A549 (cell line): ENCODE results near the gene SLC9C1. TPM values are rescaled to one million over a fixed set of nuclear protein-coding genes. Genes with fewer than 3 reads are reported as not detected.

Experiments used
- ATAC-seq, 2 experiments: fragments of 200-7000 bp in 1 of 2; fragments of >200 bp in 1 of 2; cut with Nextera tagmentation in 1 of 2; cut with Tn5 transposase in 1 of 2; 3 replicates each; pipeline versions ENCODE4 v1.8.0 to v1.9.1; 2018 to 2020; ENCODE audit warnings: mild to moderate bottlenecking in 1 of 2, moderate library complexity in 1 of 2
- CTCF ChIA-PET: fragments of 300-600 bp; sonication (Branson Sonifier 250); formaldehyde crosslinking; extraction: SDS; loops from one replicate; lab custom pipeline; 2021; ENCODE audit warnings: antibody characterized with exemption, inconsistent platforms; lab: Yijun Ruan, JAX
- POLR2A ChIA-PET: fragments of 350-600 bp; formaldehyde crosslinking; extraction: SDS; loops from one replicate; lab custom pipeline; 2021; ENCODE audit warnings: antibody characterized with exemption, inconsistent platforms; lab: Yijun Ruan, JAX
- DNase-seq, 2 experiments: peaks; one replicate each; pipeline versions ENCODE4 v3.0.0 to v3.0.0-alpha.2; 2011 to 2016; ENCODE audit warnings: low read depth in 1 of 2, low spot score in 1 of 2
- FAIRE-seq: peaks from 2 replicates; lab custom pipeline; 2011; peaks lifted over from hg19 to GRCh38; lab: Jason Lieb, UNC
- H3K27ac ChIP-seq, 2 experiments: fragments of >200 bp; sonication (Bioruptor Twin); formaldehyde crosslinking; 3 replicates each; pipeline ENCODE4 v1.5.1; 2016 to 2017
- H3K4me1 ChIP-seq: fragments of >200 bp; sonication (Bioruptor Twin); formaldehyde crosslinking; 3 replicates; pipeline ENCODE4 v1.6.1; 2016
- H3K4me2 ChIP-seq: fragments of >200 bp; sonication (Bioruptor Twin); formaldehyde crosslinking; 3 replicates; pipeline ENCODE4 v1.6.1; 2016
- H3K4me3 ChIP-seq: fragments of >200 bp; sonication (Bioruptor Twin); formaldehyde crosslinking; 3 replicates; pipeline ENCODE4 v1.5.1; 2016
- H3K9me3 ChIP-seq: fragments of >200 bp; sonication (Bioruptor Twin); formaldehyde crosslinking; 3 replicates; pipeline ENCODE4 v1.6.1; 2016
- CBX2 ChIP-seq: fragments of 200-600 bp; sonication (generic); IDR thresholded peaks from 2 replicates; pipeline ENCODE4 v1.6.1; 2016; ENCODE audit warnings: low read depth, mild to moderate bottlenecking, borderline replicate concordance
- CBX8 ChIP-seq: fragments of 200-600 bp; sonication (generic); IDR thresholded peaks from 2 replicates; pipeline ENCODE4 v1.6.1; 2016
- CHD4 ChIP-seq: fragments of 200-600 bp; sonication (generic); IDR thresholded peaks from 2 replicates; pipeline ENCODE4 v1.6.1; 2016; ENCODE audit warnings: antibody characterized with exemption, mild to moderate bottlenecking, borderline replicate concordance
- EHF ChIP-seq: fragments of 250-450 bp; sonication (Bioruptor Pico); IDR thresholded peaks from 2 replicates; pipeline ENCODE4 v1.5.0; 2020; ENCODE audit warnings: mild to moderate bottlenecking
- FOSL2 ChIP-seq, 2 experiments: fragments of 450-650 bp in 1 of 2; fragments of >200 bp in 1 of 2; sonication (Bioruptor Twin) in 1 of 2; formaldehyde crosslinking; IDR thresholded peaks; 2 replicates each; pipeline versions ENCODE4 v1.5.0 to v1.6.1; 2016 to 2020; ENCODE audit warnings: mild to moderate bottlenecking in 1 of 2, moderate library complexity in 1 of 2
- FOXS1 ChIP-seq: fragments of 250-450 bp; sonication (Bioruptor Pico); IDR thresholded peaks from 2 replicates; pipeline ENCODE4 v1.5.0; 2020; ENCODE audit warnings: mild to moderate bottlenecking, moderate library complexity
- HDAC2 ChIP-seq: fragments of 200-600 bp; sonication (generic); IDR thresholded peaks from 2 replicates; pipeline ENCODE4 v1.6.1; 2016
- HEYL ChIP-seq: fragments of 250-450 bp; sonication (Bioruptor Pico); IDR thresholded peaks from 2 replicates; pipeline ENCODE4 v1.8.0; 2021; ENCODE audit warnings: mild to moderate bottlenecking, moderate library complexity
- HOXB13 ChIP-seq: fragments of 250-450 bp; sonication (Bioruptor Pico); IDR thresholded peaks from 2 replicates; pipeline ENCODE4 v1.5.0; 2020; ENCODE audit warnings: low read depth, mild to moderate bottlenecking, moderate library complexity
- JUNB ChIP-seq: fragments of >200 bp; sonication (Bioruptor Twin); formaldehyde crosslinking; IDR thresholded peaks from 2 replicates; pipeline ENCODE4 v1.6.1; 2016
- MAFK ChIP-seq: fragments of 450-650 bp; IDR thresholded peaks from 2 replicates; pipeline ENCODE4 v1.6.1; 2014; ENCODE audit not compliant: partially characterized antibody
- NPAS2 ChIP-seq: fragments of 250-450 bp; sonication (Bioruptor Pico); IDR thresholded peaks from 2 replicates; pipeline ENCODE4 v1.8.0; 2022; ENCODE audit warnings: mild to moderate bottlenecking, moderate library complexity, borderline replicate concordance
- NR3C1 ChIP-seq: fragments of >200 bp; sonication (Bioruptor Twin); formaldehyde crosslinking; IDR thresholded peaks from 3 replicates; pipeline ENCODE4 v1.6.1; 2017
- POLR2A ChIP-seq: IDR thresholded peaks from 2 replicates; pipeline ENCODE4 v1.6.1; 2012; ENCODE audit warnings: mild to moderate bottlenecking, low read length
- RAD21 ChIP-seq, 2 experiments: fragments of >200 bp in 1 of 2; sonication (Bioruptor Twin) in 1 of 2; formaldehyde crosslinking in 1 of 2; IDR thresholded peaks in 1 of 2; conservative IDR thresholded peaks in 1 of 2; 2 replicates in 1 of 2; 3 replicates in 1 of 2; pipeline ENCODE4 v1.6.1; 2012 to 2018; ENCODE audit warnings: inconsistent platforms in 1 of 2
- RARB ChIP-seq: fragments of 250-450 bp; sonication (Bioruptor Pico); IDR thresholded peaks from 2 replicates; pipeline ENCODE4 v1.8.0; 2021; ENCODE audit warnings: mild to moderate bottlenecking, moderate library complexity
- RFX5 ChIP-seq: fragments of 450-650 bp; IDR thresholded peaks from 2 replicates; pipeline ENCODE4 v1.7.1; 2014; ENCODE audit warnings: antibody characterized with exemption, mild to moderate bottlenecking, moderate library complexity
- ZFP36 ChIP-seq: fragments of 450-650 bp; IDR thresholded peaks from 2 replicates; pipeline ENCODE4 v1.6.1; 2014; ENCODE audit warnings: borderline replicate concordance; ENCODE audit not compliant: partially characterized antibody
- ZNF302 ChIP-seq: fragments of 250-450 bp; sonication (Bioruptor Pico); IDR thresholded peaks from 2 replicates; pipeline ENCODE4 v1.9.0; 2021; ENCODE audit warnings: inconsistent platforms, mild to moderate bottlenecking, moderate library complexity
- WGBS: methylation state at CpG from one replicate; pipeline ENCODE4 v1.1.6; 2017; ENCODE audit errors: missing lambda C conversion rate; 5-methylcytosine and 5-hydroxymethylcytosine counted together
- polyA plus RNA-seq, 4 experiments: library from polyadenylated mRNA; depleted of rRNA in 3 of 4; stranded (reverse); fragments of >200 nt; fragmentation: RNase III in 1 of 4; extraction: RNeasy Plus Mini Kit Qiagen cat#74134 plus additional on column Dnase treatment in 1 of 4; gene quantifications; 2 replicates in 3 of 4; 3 replicates in 1 of 4; pipeline ENCODE4 v1.2.3, GENCODE V29; 2011 to 2017
- TF ChIP-seq, protein P1 (sequence below): IDR thresholded peaks from 2 replicates; pipeline ENCODE4 v1.6.1; 2012
- TF ChIP-seq, protein P2 (sequence below): fragments of >200 bp; sonication (Bioruptor Twin); formaldehyde crosslinking; IDR thresholded peaks from 3 replicates; pipeline ENCODE4 v1.5.1; 2016
- TF ChIP-seq, protein P3 (sequence below): fragments of 250-450 bp; sonication (Bioruptor Pico); IDR thresholded peaks from 2 replicates; pipeline ENCODE4 v1.5.0; 2020; ENCODE audit warnings: low read depth, mild to moderate bottlenecking, moderate library complexity

The SLC9C1 gene
- polyA plus RNA-seq, 2 of the 4 experiments (the other 2 are of a cell fraction) = not detected

DNA sequence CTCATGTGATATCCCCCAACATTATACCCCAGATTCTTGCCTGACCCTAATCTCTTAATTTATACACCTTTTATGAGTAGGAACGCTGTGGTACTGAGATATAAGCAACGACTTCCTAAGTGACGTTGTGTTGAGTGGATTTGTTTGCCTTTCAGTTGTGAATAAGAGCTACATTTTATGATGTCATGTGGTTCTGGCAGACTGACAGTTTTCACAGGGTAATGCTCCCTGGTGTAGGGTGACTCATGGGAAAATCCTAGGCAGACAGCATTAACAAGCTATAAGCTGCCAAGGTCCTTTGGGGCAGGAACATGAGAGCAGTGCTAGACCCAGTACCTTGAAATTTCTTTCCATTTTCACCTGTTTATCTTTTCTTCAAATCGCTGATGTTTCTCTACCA, 196.6 kb downstream of the SLC9C1 start:
- no peak overlapping the region for H3K4me3 ChIP-seq
- no peak for TF ChIP-seq CBX8
- no peak for TF ChIP-seq HOXB13 (CRISPR knock-in tag)
- TF ChIP-seq RAD21 (conservative IDR thresholded peaks at IDR 0.05 in 1 of 2, IDR thresholded peaks at IDR 0.05 in 1 of 2) = 0 out of 5 replicates have a peak, but pooled peaks of 1 of the 2 experiments have one; percentile 2
- peak; percentile 64 for TF ChIP-seq MAFK
- TF ChIP-seq FOSL2 (IDR thresholded peaks at IDR 0.05) = peak; percentile 76
- TF ChIP-seq FOSL2 (CRISPR knock-in tag; IDR thresholded peaks at IDR 0.05) = peak; percentile 96
- no peak for TF ChIP-seq NR3C1
- TF ChIP-seq, protein P1, sequence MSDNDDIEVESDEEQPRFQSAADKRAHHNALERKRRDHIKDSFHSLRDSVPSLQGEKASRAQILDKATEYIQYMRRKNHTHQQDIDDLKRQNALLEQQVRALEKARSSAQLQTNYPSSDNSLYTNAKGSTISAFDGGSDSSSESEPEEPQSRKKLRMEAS = peak; percentile 56; the same call in 1 of the 2 replicates
- peak; percentile 78 for TF ChIP-seq JUNB
- TF ChIP-seq ZNF302 = no peak
- H3K27ac ChIP-seq = peak overlapping the region; percentile 29 to 51; a peak in 3 of 6 replicates
- H3K4me2 ChIP-seq = peak overlapping the region; percentile 69
- FAIRE-seq = peak; percentile 99
- peak; percentile 81 to 94 for DNase-seq
- ATAC-seq = peak; percentile 91 to 95
- POLR2A ChIA-PET = interaction anchor here (0.5 to 1.1 kb wide), 3 partner anchors 11 to 1694 kb away, joined by 4 to 8 read pairs (median 5); partner anchors contain the start of genes ATP6V1A and C3orf52
- CTCF ChIA-PET = interaction anchor here (0.9 to 1.7 kb wide), 2 partner anchors 63 to 94 kb away, joined by 3 to 4 read pairs; no protein-coding TSS in a partner anchor
- no peaks in the 10 kb centered on the region for H3K9me3 ChIP-seq
- peaks cover 47% of the 10 kb centered on the region for H3K4me1 ChIP-seq
- WGBS = 1% methylated on average over 4 of the region's 4 CpGs

DNA sequence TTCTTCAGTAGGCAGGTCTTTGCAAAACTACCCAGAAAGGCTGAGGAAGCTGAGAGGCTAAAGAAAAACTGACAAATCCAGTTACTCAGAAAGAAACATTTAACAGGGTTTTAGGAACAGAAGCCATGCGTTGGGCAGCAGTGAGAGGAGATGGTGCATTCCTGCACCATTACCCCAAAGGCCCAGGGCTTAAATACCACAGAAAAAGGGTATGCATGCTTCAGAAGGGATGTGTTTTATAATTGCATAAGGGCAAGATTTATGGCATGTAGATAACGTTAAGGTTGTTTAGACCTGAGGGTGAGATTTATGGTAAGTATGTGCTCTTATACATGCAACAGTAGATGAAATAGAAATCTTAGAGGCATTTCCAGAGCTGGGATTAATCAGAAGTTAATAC, 197.8 kb downstream of the SLC9C1 start:
- peak overlapping the region in 1 of 2 experiments; percentile 36; a peak in 3 of 6 replicates for H3K27ac ChIP-seq

DNA sequence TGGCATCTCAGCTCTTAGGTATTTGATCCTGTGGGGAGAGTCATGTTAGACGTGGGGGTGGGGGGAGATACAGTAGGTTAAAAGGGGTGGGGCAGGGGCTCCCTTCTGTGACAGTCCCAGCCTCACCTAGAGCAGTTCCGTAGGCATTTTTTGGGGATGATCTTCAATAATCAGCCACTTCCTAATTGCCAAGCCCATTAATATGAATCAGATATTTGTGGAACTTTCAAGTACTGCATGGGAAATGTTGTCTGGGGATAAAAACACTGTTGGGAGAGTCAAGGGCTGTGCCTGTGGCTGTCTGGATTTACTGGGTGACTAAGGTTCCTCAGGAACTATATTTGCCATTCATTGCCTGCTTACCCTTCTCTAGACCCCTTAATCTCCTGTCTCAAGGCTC, 198.3 kb downstream of the SLC9C1 start:
- no peaks in the 10 kb centered on the region for H3K9me3 ChIP-seq
- H3K27ac ChIP-seq = peak overlapping the region in 1 of 2 experiments; percentile 36; a peak in 3 of 6 replicates
- H3K4me3 ChIP-seq = no peak overlapping the region
- DNase-seq = no peak
- no peak overlapping the region for H3K4me2 ChIP-seq
- CTCF ChIA-PET = interaction anchor here (1.4 kb wide), 1 partner anchor 107 kb away, joined by 4 read pairs; no protein-coding TSS in a partner anchor
- peaks cover 33% of the 10 kb centered on the region for H3K4me1 ChIP-seq
- POLR2A ChIA-PET = no interaction called here
- TF ChIP-seq, protein P1 = no peak
- TF ChIP-seq RAD21 (conservative IDR thresholded peaks at IDR 0.05 in 1 of 2, IDR thresholded peaks at IDR 0.05 in 1 of 2) (no peak), FOXS1 (no peak)
- TF ChIP-seq, all 56 proteins: peak for 0
- ATAC-seq (0 out of 6 replicates have a peak, but pooled peaks of 1 of the 2 experiments have one; percentile 11), FAIRE-seq (no peak)
- WGBS = 32% methylated on average over 2 of the region's 2 CpGs

More for the DNA sequence above, 197.8 kb downstream of the SLC9C1 start:
- no peak overlapping the region for H3K4me3 ChIP-seq
- ChIA-PET CTCF (interaction anchor here (1.4 kb wide), 1 partner anchor 107 kb away, joined by 4 read pairs; no protein-coding TSS in a partner anchor), POLR2A (no interaction called here)
- TF ChIP-seq, protein P2, sequence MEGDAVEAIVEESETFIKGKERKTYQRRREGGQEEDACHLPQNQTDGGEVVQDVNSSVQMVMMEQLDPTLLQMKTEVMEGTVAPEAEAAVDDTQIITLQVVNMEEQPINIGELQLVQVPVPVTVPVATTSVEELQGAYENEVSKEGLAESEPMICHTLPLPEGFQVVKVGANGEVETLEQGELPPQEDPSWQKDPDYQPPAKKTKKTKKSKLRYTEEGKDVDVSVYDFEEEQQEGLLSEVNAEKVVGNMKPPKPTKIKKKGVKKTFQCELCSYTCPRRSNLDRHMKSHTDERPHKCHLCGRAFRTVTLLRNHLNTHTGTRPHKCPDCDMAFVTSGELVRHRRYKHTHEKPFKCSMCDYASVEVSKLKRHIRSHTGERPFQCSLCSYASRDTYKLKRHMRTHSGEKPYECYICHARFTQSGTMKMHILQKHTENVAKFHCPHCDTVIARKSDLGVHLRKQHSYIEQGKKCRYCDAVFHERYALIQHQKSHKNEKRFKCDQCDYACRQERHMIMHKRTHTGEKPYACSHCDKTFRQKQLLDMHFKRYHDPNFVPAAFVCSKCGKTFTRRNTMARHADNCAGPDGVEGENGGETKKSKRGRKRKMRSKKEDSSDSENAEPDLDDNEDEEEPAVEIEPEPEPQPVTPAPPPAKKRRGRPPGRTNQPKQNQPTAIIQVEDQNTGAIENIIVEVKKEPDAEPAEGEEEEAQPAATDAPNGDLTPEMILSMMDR = no peak
- no peak for TF ChIP-seq POLR2A
- TF ChIP-seq RFX5 = no peak
- TF ChIP-seq FOSL2 (IDR thresholded peaks at IDR 0.05) = no peak
- TF ChIP-seq FOSL2 (CRISPR knock-in tag; IDR thresholded peaks at IDR 0.05) = no peak
- TF ChIP-seq ZFP36 = no peak
- TF ChIP-seq RARB = no peak
- no peak for TF ChIP-seq CBX2
- no peak for TF ChIP-seq CHD4
- TF ChIP-seq HDAC2 = no peak
- TF ChIP-seq NPAS2 = no peak
- TF ChIP-seq, protein P3, sequence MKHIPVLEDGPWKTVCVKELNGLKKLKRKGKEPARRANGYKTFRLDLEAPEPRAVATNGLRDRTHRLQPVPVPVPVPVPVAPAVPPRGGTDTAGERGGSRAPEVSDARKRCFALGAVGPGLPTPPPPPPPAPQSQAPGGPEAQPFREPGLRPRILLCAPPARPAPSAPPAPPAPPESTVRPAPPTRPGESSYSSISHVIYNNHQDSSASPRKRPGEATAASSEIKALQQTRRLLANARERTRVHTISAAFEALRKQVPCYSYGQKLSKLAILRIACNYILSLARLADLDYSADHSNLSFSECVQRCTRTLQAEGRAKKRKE (CRISPR knock-in tag) = no peak
- no peak for TF ChIP-seq HEYL (CRISPR knock-in tag)
- TF ChIP-seq EHF (CRISPR knock-in tag) = no peak
- TF ChIP-seq, protein P1 = no peak
- no peaks in the 10 kb centered on the region for H3K9me3 ChIP-seq
- H3K4me1 ChIP-seq = peaks cover 35% of the 10 kb centered on the region
- H3K4me2 ChIP-seq = no peak overlapping the region; the same call in 2 of the 3 replicates
- FAIRE-seq = no peak
- ATAC-seq = no peak
- 70% methylated on average over 2 of the region's 2 CpGs for WGBS
- no peak for DNase-seq
